Fibroblast of skin of left quadriceps (primary cell): Measurements from ENCODE around the gene TMEM201.
"Not testable (repeated sequence)": the region's sequence is repeated elsewhere in the genome, so short reads cannot be mapped to it uniquely, and the experiment has no call there.

ENCODE experiments used
- DNase-seq, 2 experiments: peaks; one replicate each; pipeline ENCODE4 v3.0.0-alpha.2; 2013; ENCODE audit warnings: low read depth in 2 of 2

TMEM201 gene

DNA sequence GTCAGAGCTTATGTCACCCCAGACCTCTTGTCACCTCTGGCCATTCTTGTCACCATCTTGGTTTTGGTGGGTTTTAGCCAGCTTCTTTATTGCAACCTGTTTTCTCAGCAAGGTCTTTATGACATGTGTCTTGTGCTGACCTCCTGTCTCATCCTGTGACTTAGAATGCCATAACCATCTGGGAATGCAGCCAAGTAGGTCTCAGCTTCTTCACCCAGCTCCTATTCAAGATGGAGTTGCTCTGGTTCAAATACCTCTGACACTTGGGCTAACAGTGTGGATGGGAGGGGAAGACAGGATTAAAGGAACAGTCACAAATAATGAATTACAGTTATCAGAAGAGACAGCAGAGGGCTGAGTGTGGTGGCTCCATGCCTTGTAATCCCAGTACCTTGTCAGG is 32.3 kb downstream of the TMEM201 start:
- no peak for DNase-seq

DNA sequence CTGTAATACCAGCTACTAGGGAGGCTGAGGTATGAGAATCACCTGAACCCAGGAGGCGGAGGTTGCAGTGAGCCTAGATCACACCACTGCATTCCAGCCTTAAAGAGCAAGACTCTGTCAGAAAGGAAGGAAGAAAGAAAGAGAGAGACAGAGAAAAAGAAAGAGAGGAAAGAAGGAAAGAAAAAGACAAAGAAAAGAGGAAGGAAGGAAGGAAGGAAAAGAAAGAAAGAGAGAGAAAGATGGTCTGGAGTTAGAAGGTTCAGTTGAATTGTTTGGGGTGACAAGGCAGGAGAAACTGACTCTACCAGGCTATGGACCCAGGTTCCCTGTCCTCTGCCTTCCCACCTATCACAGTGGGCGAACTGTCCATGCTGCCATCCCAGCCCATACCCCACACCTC is 35.4 kb downstream of the TMEM201 start:
- no peak for DNase-seq

DNA sequence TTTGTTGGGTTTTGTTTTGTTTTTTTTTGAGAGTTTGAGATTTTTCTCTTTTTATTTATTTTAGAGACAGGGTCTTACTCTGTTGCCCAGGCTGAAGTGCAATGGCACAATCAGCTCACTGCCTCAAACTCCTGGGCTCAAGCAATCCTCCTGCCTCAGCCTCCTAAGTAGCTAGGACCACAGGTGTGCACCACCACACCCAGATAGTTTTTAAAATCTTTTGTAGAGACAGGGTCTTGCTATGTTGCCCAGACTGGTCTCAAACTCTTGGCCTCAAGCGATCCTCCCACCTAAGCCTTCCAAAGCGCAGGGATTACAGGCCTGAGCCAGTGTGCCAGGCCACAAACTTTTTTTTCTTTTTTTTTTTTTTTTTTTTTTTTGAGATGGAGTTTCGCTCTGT is 36.3 kb downstream of the TMEM201 start:
- not testable (repeated sequence) for DNase-seq

DNA sequence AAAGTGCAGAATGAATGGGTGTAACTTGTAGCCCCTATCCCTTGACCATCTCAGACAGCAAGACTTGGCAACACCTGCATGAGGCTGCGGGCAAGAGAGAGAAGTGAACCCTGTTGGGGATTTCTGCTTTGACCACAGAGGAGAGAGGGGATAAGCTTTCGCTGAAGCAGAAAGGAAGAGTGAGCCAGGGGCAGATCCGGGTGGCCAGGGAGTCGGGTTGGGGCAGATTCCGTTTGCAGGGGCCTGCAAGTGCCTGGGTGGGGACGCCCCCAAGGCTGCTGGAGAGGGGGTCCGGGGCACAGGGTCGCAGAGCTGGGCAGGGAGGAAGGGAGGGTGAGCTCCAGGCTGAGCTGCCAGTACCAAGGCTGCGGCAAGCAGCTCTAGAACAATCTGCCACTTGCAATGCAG is 37.5 kb downstream of the TMEM201 start:
- DNase-seq, result no peak

DNA sequence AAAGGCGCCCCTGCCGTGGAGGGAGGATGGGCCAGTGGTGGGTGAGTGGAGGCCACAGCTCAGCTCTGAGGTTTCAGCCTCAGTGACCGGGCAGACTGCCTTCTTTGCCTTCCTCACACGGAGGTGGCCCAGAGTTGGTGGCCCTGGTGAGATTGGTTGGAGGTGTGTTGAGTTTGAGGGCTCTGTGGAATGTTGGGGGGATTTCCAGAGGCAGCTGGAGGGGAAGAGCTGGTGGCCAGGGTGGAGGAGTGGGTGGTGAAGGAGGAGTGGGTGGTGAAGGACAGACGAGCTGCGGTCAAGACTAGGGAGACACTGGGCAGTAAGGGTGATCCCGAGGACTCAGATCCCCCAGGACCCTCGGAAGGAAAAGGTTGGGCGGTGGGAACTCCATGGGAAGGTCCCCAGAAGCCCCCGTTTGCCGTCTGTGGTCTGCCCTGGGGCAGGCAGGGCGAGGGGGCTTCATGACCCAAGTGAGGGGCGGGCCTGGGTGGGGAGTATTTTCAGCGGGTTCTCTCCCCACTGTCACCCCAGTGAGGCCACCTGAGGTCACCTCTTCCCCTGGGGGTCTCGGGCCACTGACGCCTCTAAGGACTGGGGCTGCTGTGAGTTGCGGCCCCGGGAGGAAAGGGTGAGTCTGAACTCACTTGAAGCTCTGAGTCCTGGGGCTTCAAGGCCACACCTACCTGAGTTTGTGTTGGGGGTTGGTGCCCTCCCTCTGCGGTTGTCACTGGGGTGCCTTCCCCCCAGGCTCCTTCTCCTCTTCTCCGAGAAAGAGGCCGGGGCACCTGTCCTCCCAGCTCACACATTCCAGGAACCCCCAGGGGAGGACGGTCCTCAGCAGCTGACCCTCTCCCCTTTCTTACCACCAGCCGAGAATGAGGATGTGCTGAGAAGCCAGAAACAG is 40.1 kb downstream of the TMEM201 start:
- DNase-seq, result no peak

DNA sequence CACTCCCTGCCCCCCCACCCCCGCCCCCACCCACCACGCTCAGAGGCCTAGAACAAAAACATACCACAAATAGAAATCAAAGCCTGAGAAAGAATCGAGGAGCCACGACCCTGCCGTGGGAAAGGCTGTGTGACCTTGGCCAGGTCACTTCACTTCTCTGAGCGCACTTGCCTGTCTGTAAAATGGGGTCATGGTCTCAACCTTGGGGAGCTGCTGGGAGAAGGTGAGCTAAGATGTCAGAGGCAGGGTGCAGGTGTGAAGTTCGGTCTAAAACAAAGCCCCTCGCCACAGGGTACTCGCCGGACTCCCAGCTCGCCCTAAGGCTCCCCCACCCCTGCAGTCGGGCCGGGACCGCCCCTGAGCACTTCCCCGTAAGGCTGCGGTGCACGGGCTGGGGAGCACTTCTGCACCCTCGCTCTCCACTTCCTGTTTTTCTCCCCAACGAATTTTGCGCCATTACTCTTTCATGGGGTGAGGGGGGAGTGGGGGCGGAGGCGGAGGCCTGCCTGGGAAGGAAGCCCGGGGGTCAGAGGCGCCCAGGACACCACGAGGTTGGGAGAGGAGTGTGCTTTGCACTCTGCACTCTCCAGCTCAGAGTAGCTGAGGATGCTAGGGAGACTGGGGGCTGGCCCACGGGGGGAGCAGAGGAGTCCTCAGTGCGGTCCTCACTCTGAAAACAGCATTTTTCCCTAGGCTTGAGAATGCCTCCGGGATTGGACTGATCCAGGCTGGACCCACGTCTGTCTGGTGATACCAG is 40.9 kb downstream of the TMEM201 start:
- no peak for DNase-seq

DNA sequence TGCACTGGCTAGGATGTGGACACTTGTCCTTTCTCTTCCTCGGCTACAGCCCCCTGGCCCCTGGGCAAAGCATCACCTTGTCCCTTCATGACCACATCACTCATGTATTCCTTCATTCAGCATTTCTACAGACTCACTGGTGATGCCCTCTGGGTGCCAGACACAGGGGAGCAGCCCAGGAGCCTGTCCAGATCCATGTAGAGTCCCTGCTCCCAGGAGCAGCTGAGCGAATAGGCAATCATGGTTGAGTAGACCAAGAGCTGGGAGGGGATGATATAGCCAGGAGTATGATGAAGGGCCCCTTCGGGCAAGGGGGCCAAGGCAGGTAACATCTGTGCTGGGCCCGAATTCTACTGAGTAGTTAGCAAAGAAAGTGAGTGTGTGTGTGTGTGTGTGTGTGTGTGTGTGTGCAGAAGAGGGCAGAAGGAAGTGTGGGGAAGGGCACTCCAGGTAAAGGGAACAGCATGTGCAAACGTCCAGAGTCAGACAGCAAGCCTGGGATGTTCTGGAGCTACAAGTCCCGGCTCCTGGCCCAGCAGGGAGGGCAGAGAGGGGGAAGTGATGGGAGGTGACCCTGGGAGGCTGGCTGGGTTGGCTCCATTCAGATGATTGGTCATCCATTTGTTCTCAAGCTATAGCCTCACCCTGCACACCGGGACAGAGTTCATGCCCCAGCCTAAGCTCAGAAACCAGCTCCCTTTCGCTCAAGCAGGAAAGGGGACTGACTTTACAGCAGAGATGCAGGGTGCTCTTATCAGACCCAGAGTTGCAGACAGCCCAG is 41.8 kb downstream of the TMEM201 start:
- no peak for DNase-seq

DNA sequence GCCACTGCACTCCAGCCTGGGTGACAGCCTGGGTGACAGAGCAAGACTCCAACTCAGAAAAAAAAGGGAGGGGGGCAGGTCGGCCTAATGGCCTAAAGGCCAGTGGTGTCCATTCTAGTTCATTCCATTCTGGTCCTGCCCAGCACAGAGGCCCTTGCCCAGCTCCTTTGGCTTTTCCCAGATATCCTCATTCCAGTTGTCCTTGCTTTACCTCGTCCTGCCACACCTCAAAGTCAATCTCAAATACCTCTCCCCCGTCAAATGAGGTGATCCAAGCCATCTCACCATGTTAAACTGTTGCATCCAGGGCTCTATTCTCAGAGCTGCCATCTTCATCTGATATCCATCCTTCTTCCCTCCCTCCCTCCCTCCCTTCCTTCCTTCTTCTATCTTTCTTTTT is 42.9 kb downstream of the TMEM201 start:
- no peak for DNase-seq

DNA sequence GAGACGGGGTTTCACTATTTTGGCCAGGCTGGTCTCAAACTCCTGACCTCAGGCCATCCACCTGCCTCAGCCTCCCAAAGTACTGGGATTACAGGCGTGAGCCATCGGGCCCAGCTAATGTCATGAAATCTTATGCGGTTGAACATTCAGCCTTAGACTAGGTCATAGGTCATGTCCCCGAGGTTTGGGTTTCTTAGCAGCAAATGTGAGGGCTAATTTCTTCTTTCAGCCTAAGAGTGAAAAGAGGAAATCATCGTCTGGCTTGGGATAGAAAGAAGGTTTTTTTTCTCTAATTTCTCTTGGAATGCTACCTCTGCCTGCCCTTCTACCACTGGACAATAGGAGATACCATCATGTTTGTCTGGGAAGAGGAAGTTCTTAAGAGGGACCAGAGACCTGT is 44.8 kb downstream of the TMEM201 start:
- DNase-seq, result no peak

DNA sequence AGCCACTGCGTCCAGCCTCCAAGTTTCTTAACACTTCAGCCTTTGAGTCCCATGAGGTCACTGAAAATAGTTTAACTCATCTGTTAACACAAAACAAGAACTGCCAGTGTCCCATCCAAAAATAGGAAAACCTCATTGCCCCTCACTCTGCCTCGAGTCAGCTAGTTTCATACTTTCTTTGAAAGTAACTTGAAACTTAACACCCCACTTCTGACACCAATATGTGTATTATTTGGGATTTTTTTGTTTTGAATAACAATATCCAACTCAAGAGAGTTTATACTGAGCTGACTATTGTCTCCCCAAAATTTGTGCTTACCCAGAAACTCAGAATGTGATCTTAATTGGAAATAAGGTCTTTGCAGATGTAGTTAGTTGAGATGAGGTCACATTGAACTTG is 45.9 kb downstream of the TMEM201 start:
- no peak for DNase-seq

DNA sequence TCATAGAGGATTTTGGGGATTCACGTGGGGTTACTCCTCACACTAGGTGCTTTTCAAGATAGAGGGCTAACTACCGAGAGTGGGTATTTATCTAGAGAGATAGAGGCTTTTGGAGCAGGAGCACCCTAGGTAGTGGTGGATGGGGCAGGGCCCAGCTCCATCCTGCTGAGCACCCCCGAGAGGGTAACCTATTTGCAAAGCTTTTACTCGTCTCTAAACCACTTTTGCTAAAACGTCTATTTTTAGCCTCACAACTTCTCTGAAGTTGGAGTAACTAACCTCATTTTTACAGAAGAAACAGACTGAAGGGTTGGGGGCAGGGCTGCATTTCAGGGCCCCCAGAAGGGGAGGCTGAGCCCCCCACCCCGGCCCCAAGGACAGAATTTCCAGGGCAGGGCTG is 50.5 kb downstream of the TMEM201 start:
- DNase-seq, result no peak

DNA sequence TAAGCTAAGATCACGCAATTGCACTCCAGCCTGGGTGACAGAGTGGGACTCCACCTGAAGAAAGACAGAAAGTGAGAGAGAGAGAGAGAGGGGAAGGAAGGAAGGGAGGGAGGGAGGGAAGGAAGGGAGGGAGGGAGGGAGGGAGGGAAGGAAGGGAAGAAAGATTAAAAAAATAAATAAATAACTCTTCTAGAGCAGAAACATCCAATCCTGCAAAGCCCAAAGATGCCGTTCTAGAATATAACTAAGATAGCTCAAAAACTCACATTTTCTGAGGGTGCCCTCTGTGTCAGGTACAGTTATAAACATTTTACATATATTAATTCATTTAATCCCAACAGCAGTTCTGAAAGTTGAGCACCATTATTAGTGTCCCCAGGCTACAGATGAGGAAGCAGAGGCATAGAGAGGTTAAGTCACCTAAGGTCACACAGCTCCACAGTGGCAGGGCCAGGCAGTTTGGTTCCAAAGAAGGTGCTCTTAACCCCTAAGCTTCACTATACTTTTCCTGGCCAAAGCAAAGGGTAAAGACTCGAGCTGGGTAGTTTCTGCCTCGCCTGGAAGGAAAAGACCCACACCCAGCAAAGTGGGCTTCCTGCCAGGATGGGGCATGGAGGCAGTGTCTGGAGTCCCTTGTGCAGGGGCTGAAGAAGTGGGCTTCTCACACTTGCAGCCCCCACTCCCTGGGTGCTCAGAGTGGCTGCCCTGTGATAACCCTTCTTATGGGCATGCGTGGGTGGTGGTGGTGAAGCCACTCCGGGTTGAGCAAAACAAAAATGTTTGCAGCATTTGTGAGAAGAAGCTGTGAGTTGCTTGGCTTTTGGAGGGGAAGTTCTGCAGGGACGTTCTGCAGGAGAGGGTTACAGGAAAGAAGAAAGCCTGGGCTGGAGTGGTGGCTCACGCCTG is 54.9 kb downstream of the TMEM201 start:
- no peak for DNase-seq

DNA sequence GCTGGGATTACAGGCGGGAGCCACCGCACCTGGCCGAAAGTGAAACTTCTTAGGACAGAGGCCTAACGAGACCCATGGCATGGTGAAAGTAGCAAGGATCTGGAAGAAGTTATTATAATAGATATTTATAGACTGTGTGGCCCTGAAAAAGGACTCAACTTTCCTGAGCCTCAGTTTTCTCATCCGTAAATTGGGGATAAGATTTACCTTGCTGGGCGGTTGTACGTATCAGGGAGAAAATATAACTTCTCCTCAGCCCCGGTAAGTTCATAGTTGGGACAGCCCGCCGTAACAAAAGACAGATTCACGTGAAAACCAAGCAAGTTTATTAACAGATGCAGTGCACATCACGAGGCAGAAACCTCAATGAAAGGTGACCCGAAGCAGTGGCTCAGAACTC is 57.3 kb downstream of the TMEM201 start:
- DNase-seq, result no peak

DNA sequence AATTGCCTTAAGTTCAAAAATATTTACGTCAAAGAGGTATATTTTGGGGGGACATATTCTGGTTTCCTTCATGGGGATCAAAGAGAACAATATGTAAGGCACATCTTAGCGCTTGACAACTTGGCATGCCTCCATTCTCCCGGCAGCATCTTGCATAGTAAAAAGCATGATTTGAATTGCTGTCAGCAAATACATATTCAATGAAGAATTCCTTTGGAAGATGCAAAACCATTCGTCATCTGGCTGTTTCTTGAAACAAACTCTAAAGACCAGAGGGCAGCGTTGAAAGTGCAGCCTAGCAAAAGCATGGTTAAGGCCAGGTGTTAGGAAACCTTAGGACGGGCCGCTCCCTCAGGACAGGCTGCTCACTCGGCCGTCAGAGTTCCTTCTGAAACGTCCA is 59.5 kb downstream of the TMEM201 start:
- no peak for DNase-seq

DNA sequence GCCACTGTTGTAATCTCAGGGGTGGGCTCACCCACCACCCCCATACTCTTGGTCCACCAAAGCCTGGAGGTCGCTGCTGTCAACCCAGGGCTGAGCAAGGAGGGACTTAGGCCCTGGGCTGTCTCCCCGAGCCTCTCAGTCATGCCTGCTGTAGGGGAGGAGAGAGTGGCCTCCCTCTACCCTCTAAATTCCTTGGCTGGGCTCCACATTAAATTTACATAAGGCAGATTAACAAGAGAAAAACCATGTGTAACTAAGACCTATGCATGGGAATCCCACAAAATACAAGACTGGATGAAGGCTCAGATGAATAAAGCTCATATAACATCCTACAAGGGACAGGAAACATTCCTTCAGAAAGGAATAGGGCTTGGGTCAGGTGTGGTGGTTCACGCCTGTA is 61.1 kb downstream of the TMEM201 start:
- no peak for DNase-seq

DNA sequence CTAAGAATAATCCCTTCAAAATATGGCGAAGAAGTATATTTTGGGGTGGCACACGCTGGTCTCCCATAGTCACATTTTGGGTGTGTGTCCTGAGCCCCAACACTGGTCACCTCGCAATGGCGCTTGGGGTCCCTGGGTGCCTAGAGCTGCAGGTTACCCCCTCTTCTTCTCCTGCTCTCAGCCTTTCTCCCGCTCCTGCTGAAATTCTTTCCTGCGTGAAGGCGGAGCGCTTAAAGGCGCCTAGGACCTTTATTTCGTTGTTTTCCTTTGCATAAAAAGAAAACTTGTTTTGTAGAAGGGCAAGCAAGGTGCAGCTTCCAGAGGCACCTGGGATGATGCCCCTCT is 62.5 kb downstream of the TMEM201 start:
- no peak for DNase-seq

DNA sequence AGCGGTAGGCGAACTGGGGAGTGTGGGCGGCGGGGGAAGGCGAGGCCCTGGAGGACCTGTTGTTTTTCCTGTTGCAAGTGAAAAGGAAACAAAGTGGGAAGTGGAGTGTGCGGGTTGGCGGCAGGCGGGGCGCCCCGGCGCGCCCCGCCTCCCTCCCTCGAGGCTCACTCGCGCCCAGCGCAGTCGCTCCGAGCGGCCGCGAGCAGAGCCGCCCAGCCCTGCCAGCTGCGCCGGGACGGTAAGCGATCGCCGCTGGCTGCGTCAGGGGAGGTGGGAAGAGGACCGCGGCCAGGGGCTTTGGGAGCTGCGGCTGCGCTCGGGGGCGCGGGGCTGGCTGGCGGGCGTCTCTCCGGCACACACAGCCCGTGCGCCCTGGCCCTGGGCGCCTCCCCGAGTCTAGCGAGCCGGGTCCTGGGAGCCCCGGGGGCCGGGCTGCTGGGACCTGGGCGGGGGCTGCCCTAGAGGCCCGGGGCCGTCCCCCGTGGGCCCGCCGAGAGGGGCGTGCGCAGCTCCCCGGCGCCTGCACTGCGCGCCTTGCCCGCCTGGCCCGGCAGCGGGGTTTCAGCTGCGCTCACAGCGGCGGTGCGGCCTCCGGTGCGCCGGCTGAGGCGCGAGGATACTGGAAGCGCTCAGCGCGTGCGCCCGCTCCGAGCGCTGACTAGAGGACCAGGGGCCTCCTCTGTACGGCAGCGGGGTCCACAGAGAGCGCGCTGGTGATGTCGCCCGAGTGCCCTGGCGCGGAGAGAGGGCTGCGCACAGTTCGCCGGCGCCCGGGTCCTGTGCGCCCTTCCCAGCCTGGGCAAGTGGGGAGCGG is 63.1 kb downstream of the TMEM201 start, which contains the start of gene PIK3CD:
Gene PIK3CD (plus strand): TSS at position 167 of the 814 bp plus-strand sequence. CDS start 58,725 bp downstream, outside the sequence.
- DNase-seq, result no peak

DNA sequence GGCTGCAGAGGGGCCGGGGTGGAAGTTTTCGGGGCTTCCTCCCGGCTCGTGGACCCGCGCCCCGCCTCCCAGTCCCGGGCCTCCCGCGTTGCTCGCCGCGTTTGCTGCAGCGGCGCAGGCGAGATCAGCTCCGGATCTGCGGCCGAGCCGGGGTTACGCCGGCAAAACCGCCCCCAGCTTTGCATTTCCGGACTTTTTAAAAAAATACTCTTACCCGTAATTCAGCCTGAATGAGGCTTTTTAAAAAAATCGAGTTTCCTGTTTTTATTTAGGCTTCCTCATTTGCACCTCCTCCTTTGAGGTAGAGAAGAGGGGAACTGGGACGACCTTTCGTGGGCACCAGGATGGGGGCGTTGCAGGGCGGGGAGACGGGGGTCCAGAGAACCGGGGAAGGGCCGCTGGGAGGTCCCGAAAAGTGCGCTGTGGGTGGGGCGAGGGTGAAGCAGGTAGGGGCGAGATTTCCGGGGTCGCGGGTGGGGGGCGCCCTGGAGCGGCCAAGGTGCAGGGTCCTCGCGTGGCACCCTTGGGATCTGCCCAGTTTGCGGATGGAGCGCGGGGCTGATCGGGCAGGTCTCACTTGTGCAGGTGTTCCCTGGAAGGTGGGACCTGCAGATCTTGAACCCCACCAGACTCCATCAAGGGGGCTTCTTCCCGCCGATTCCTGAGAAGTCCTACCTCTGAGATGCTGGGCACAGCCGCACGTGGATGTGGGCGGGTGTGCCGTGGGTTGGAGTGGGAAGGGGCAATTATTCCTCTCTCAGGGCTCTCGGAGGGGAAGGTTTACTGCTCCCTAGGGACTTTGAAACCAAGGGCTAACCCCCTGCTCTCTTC is 63.9 kb downstream of the TMEM201 start:
- DNase-seq, result no peak

DNA sequence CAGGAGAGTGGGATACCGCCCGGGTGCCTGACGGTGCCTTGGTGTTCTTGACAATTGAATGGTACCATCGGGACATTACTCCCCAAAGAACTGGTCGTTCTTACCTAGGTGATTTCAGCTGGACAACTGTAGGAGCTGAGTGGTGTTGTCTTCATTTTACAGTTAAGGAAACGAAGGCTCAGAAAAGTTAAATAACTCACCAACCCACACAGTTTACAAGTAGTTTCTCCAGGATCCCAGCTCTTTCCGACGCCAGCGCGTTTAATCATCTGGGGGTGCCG is 64.4 kb downstream of the TMEM201 start:
- no peak for DNase-seq
